Stimulated activated naive CD4-positive, alpha-beta T cell treated with Interleukin-2 at 50 U/mL for 16 hours (primary cell): ENCODE measurements around the gene ADM5.
"Not testable (repeated sequence)": the region's sequence is repeated elsewhere in the genome, so short reads cannot be mapped to it uniquely, and the experiment has no call there.

Experiments
- DNase-seq: peaks from one replicate; lab custom pipeline; 2025; lab: John Stamatoyannopoulos, UW

ADM5 gene

GRCh38 chr19:49701271-49701786 lies 11.9 kb downstream of the ADM5 start:
- no peak for DNase-seq

- no peak for DNase-seq
These were observed 15.7 kb downstream of the ADM5 start for GRCh38 chr19:49704888-49705642.

GRCh38 chr19:49705919-49706318 lies 16.5 kb downstream of the ADM5 start:
- DNase-seq, result no peak

GRCh38 chr19:49710372-49710951 lies 21.1 kb downstream of the ADM5 start:
- no peak for DNase-seq

- no peak for DNase-seq
These were observed 23.0 kb downstream of the ADM5 start for GRCh38 chr19:49712397-49712859.

GRCh38 chr19:49713236-49713845 lies 23.9 kb downstream of the ADM5 start:
- no peak for DNase-seq

- no peak for DNase-seq
These were observed 26.8 kb downstream of the ADM5 start for GRCh38 chr19:49716154-49716553.

- no peak for DNase-seq
These were observed 29.1 kb downstream of the ADM5 start for GRCh38 chr19:49718511-49718910.

GRCh38 chr19:49718991-49719390 lies 29.6 kb downstream of the ADM5 start:
- no peak for DNase-seq

GRCh38 chr19:49719420-49719819 lies 30.0 kb downstream of the ADM5 start:
- not testable (repeated sequence) for DNase-seq

- no peak for DNase-seq
These were observed 38.0 kb downstream of the ADM5 start for GRCh38 chr19:49727217-49728030.

GRCh38 chr19:49730166-49730565 lies 40.8 kb downstream of the ADM5 start:
- no peak for DNase-seq

- DNase-seq, result no peak
These were observed 48.9 kb downstream of the ADM5 start for GRCh38 chr19:49738268-49738667.

- DNase-seq, result no peak
These were observed 49.7 kb downstream of the ADM5 start for GRCh38 chr19:49739098-49739497.

- DNase-seq, result no peak
These were observed 50.5 kb downstream of the ADM5 start for GRCh38 chr19:49739933-49740332.
